Panc1 (cell line): ENCODE results near the gene GJB4. TPM values are rescaled to one million over a fixed set of nuclear protein-coding genes. Genes with fewer than 3 reads are reported as not detected.

Source experiments
- ATAC-seq: fragments of 200-7000 bp; cut with Tn5 transposase; 2 replicates; pipeline ENCODE4 v1.9.1; 2020; ENCODE audit warnings: mild to moderate bottlenecking, moderate library complexity
- BruUV-seq: library from RNA; stranded (reverse); fragments of 400-500 nt; replicated peaks from 2 replicates; lab custom pipeline; 2021; lab: Mats Ljungman, UMichigan
- CTCF ChIA-PET: fragments of 300-600 bp; sonication (Branson Sonifier 250); formaldehyde crosslinking; loops from one replicate; lab custom pipeline; 2022; ENCODE audit warnings: antibody characterized with exemption; lab: Charles Lee
- POLR2A ChIA-PET: fragments of 300-600 bp; sonication (Branson Sonifier 250); formaldehyde crosslinking; loops from one replicate; lab custom pipeline; 2022; ENCODE audit warnings: antibody characterized with exemption; lab: Charles Lee
- DNase-seq: peaks from one replicate; pipeline ENCODE4 v3.0.0-alpha.2; 2010; ENCODE audit warnings: low read depth, low spot score
- H3K27ac ChIP-seq: 2 replicates; pipeline ENCODE4 v1.5.1; 2011; ENCODE audit warnings: mild to moderate bottlenecking, low read length, inconsistent platforms
- H3K27me3 ChIP-seq: fragments of 200-500 bp; sonication (Bioruptor generic); 2 replicates; pipeline ENCODE4 v1.6.0; 2014; ENCODE audit warnings: low read length, inconsistent platforms; ENCODE audit not compliant: control insufficient read depth, insufficient read depth
- H3K36me3 ChIP-seq: fragments of 200-500 bp; sonication (Bioruptor generic); 2 replicates; pipeline ENCODE4 v1.5.1; 2014; ENCODE audit warnings: inconsistent platforms, mild to moderate bottlenecking, low read length, moderate library complexity; ENCODE audit not compliant: control insufficient read depth, insufficient read depth
- H3K4me1 ChIP-seq: 2 replicates; pipeline ENCODE4 v1.5.1; 2011; ENCODE audit warnings: inconsistent platforms, mild to moderate bottlenecking, low read length, moderate library complexity; ENCODE audit not compliant: control insufficient read depth, insufficient read depth
- H3K4me3 ChIP-seq, 2 experiments: 2 replicates each; pipeline ENCODE4 v1.5.1; 2011 to 2012; ENCODE audit warnings: low read depth in 2 of 2, low read length in 2 of 2, mild to moderate bottlenecking in 2 of 2, inconsistent platforms in 1 of 2, moderate library complexity in 1 of 2
- H3K9me3 ChIP-seq: fragments of 200-500 bp; sonication (Bioruptor generic); 2 replicates; pipeline ENCODE4 v1.5.1; 2014; ENCODE audit warnings: low read depth, mild to moderate bottlenecking, inconsistent platforms, low read length, moderate library complexity; ENCODE audit not compliant: control insufficient read depth, insufficient read depth
- CTCF ChIP-seq: fragments of 450-650 bp; IDR thresholded peaks from 2 replicates; pipeline ENCODE4 v1.5.1; 2017; ENCODE audit warnings: mild to moderate bottlenecking
- POLR2AphosphoS5 ChIP-seq: IDR thresholded peaks from 2 replicates; pipeline ENCODE4 v1.6.1; 2012; ENCODE audit warnings: mild to moderate bottlenecking, low read depth, low read length, moderate library complexity
- REST ChIP-seq, 2 experiments: IDR thresholded peaks; 2 replicates each; pipeline ENCODE4 v1.6.1; 2011 to 2012; ENCODE audit warnings: low read depth in 2 of 2, control low read depth in 1 of 2, low read length in 1 of 2, mild to moderate bottlenecking in 1 of 2, moderate library complexity in 1 of 2; ENCODE audit not compliant: insufficient read depth in 1 of 2
- SIN3A ChIP-seq: IDR thresholded peaks from 2 replicates; pipeline ENCODE4 v1.6.1; 2012; ENCODE audit warnings: low read depth, mild to moderate bottlenecking, low read length, moderate library complexity, borderline replicate concordance; ENCODE audit not compliant: insufficient read depth
- TCF7L2 ChIP-seq: IDR thresholded peaks from 2 replicates; pipeline ENCODE4 v1.6.1; 2011; ENCODE audit warnings: mild to moderate bottlenecking, low read depth, low read length, inconsistent platforms
- in situ Hi-C: cut with HindIII; loops from 2 replicates; pipeline ENCODE4 v1.10.0; 2016; ENCODE audit warnings: low sequenced_read_pairs, low pct_unique_long_range_greater_than_20kb
- intact Hi-C: fragments of 100-400 bp; cut with micrococcal nuclease; formaldehyde crosslinking; loops from one replicate; pipeline ENCODE4 v1.10.0; 2022; ENCODE audit not compliant: unreplicated experiment
- total RNA-seq: library from RNA; stranded (reverse); gene quantifications from one replicate; pipeline ENCODE4 v1.2.1, GENCODE V29; 2021; ENCODE audit not compliant: unreplicated experiment

Gene GJB4
- total RNA-seq, 1 experiment from 2014 or later = not detected

DNA sequence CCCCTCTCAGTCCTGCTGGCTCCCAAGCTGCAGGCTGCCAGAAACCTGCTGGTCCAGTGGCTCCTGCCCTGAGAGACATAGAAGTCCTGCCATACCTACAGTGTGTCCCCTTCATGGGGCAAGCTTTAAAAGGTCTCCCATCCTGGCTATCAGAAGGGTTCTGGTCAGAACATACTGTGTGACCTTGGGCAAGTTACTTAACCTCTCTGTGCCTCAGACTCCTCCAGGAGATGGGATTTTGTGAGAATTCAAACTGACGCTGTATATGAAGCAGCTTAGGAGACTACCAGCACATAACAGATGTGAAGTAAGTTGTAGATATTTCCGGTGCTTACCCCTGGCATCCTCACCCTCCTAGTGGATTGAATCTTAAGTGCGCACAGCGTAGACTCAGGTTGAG, 13.4 kb upstream of the GJB4 start:
- ChIA-PET CTCF (no interaction called here), POLR2A (no interaction called here)
- intact Hi-C loops (loop anchor here (10.0 kb wide), 3 partner anchors 281 to 1011 kb away; no protein-coding TSS in a partner anchor), in situ Hi-C loops (no loop called here)
- Histone ChIP-seq H3K27ac (no peak overlapping the region), H3K9me3 (no peaks in the 10 kb centered on the region), H3K36me3 (no peaks in the 10 kb centered on the region), H3K4me1 (no peaks in the 10 kb centered on the region), H3K4me3 (no peak overlapping the region), H3K27me3 (no peaks in the 10 kb centered on the region)
- TF ChIP-seq POLR2AphosphoS5 (no peak), CTCF (no peak), SIN3A (no peak), TCF7L2 (no peak), REST (IDR thresholded peaks at IDR 0.05; ENCODE audit: insufficient read depth in 1 of 2, low read depth in 2 of 2, low read length in 1 of 2) (no peak)
- BruUV-seq = no TSS peak
- ATAC-seq (no peak), DNase-seq (no peak)

DNA sequence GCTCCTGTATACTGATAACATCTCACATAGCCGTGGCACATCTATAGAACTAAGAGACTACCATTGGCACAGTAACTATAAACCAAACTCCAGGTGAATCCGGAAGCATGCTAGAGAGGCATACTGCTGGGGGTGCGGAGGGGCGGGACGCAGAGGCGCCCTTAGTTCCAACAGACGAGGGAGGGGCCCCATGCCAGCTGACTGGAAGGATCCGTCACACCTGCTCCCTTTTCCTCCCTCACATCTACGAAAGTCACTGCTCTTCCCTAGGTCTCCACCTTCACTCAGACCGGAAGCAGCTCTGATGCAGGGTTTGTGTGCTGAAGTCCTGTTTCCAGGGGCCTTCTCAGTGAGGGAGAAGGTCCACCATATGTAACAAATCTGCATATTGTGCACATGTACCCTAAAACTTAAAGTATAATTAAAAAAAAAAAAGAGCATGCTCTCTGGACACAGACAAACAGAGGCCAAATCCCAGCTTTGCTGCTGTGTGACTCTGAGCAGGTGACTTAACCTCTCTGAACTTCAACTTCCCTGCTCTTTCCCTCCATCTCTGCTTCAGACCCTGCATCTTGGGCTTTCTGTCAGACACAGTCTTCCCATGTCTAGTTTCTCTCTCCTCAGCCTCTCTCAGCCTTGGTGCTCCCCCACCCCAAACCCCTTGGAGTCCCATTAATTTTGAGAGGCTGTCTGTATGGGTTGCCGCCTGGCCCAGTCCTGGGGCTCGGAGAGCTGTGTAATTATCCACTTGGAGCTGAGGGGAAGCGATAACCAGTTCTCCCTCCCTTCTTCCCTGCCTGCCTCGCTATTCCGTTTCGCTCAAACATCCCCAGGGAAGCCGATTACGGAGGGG, 12.5 kb upstream of the GJB4 start:
- no peak for ATAC-seq
- POLR2A ChIA-PET = no interaction called here
- intact Hi-C loops = loop anchor here (10.0 kb wide), 3 partner anchors 282 to 1012 kb away; no protein-coding TSS in a partner anchor
- DNase-seq = no peak
- Histone ChIP-seq H3K27ac (no peak overlapping the region), H3K4me3 (no peak overlapping the region), H3K36me3 (no peaks in the 10 kb centered on the region), H3K27me3 (no peaks in the 10 kb centered on the region), H3K4me1 (no peaks in the 10 kb centered on the region), H3K9me3 (no peaks in the 10 kb centered on the region)
- CTCF ChIA-PET = no interaction called here
- TF ChIP-seq SIN3A = no peak
- no peak for TF ChIP-seq TCF7L2
- TF ChIP-seq CTCF = no peak
- TF ChIP-seq POLR2AphosphoS5 = no peak
- TF ChIP-seq REST (IDR thresholded peaks at IDR 0.05; ENCODE audit: insufficient read depth in 1 of 2, low read depth in 2 of 2, low read length in 1 of 2) = no peak
- in situ Hi-C loops = no loop called here
- BruUV-seq = no TSS peak
